Measurements from ENCODE around the gene LMNA.
A peak's percentile ranks its signal among the peaks of the same experiment; 100 is the strongest.

Gene LMNA

DNA sequence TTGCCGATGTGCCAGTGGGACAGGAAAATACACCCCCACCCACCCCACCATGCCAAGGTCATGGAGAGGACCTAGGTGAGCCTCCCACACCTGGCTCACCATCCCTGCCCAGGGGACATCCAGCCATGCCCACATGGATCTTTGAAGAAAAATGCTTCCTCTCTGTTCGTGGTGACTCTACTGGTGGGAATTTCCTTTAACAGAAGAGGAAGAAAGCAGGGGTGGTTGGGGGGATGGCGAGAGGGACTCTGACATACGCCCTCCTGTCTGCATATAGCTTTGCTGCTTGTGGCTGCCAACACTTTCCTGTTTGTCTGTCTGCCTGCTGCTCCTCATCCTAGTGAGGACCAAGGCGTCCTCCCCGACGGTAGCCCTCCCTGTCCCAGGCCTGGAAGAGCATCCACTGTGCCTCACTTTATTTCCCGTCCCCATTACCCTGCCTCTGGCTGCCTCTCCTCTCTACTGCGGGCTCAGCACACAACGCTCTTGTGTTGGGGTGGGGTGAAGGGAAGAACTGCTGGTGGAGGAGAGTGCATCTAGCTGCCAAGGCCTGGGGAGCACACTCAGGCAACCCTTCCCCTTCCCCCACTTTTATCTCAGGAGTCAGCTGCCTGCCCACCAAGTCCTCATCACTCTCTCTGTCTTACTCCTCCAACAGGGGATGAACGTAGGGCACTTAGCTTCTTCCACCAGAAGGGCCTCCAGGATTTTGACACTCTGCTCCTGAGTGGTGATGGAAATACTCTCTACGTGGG, 41.4 kb downstream of the LMNA start:
- no peak for DNase-seq (ENCODE audit: low read depth in 1 of 2, low spot score in 1 of 2)
- TF ChIP-seq, protein P1, sequence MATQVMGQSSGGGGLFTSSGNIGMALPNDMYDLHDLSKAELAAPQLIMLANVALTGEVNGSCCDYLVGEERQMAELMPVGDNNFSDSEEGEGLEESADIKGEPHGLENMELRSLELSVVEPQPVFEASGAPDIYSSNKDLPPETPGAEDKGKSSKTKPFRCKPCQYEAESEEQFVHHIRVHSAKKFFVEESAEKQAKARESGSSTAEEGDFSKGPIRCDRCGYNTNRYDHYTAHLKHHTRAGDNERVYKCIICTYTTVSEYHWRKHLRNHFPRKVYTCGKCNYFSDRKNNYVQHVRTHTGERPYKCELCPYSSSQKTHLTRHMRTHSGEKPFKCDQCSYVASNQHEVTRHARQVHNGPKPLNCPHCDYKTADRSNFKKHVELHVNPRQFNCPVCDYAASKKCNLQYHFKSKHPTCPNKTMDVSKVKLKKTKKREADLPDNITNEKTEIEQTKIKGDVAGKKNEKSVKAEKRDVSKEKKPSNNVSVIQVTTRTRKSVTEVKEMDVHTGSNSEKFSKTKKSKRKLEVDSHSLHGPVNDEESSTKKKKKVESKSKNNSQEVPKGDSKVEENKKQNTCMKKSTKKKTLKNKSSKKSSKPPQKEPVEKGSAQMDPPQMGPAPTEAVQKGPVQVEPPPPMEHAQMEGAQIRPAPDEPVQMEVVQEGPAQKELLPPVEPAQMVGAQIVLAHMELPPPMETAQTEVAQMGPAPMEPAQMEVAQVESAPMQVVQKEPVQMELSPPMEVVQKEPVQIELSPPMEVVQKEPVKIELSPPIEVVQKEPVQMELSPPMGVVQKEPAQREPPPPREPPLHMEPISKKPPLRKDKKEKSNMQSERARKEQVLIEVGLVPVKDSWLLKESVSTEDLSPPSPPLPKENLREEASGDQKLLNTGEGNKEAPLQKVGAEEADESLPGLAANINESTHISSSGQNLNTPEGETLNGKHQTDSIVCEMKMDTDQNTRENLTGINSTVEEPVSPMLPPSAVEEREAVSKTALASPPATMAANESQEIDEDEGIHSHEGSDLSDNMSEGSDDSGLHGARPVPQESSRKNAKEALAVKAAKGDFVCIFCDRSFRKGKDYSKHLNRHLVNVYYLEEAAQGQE (IDR thresholded peaks at IDR 0.05; ENCODE audit: insufficient replicate concordance, low read depth): no peak
- no peak for TF ChIP-seq GABPA (IDR thresholded peaks at IDR 0.05; ENCODE audit: low read depth)
- no peak for TF ChIP-seq SPI1 (IDR thresholded peaks at IDR 0.05; ENCODE audit: borderline replicate concordance, low read depth)

DNA sequence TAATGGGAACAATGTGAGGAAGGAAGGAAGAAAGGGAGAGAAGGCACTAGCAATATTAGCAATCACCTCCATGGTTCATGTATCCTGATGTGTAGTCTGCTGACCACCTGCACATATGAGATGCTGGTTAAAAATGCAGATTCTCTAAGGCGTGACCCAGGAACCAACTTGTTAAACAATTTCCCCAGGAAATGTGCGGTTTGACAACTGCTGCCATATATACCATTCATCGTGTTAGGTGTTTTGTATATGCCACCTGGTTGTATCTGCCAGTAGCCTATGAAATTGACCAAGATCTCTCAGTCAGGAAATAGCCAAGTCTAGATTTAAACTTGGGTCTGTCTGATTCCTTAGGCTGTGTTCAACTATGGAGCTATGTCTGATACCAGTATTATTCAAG, 43.0 kb downstream of the LMNA start:
- TF ChIP-seq, protein P1 (IDR thresholded peaks at IDR 0.05; ENCODE audit: insufficient replicate concordance, low read depth): no peak
- no peak for TF ChIP-seq POLR2AphosphoS5 (IDR thresholded peaks at IDR 0.05; ENCODE audit: low read depth)
- no peak for TF ChIP-seq SPI1 (IDR thresholded peaks at IDR 0.05; ENCODE audit: borderline replicate concordance, low read depth)
- H3K4me3 ChIP-seq (replicated peaks; ENCODE audit: insufficient read depth, low read length): no peak overlapping the region
- no peaks in the 10 kb centered on the region for H3K27me3 ChIP-seq (ENCODE audit: insufficient read depth, poor library complexity, severe bottlenecking)
- no peak for DNase-seq (ENCODE audit: low read depth in 1 of 2, low spot score in 1 of 2)
- H3K27ac ChIP-seq (replicated peaks): no peak overlapping the region

More for the DNA sequence above, 41.4 kb downstream of the LMNA start:
- Histone ChIP-seq H3K27ac (replicated peaks) (no peak overlapping the region; the same call in 1 of the 2 replicates), H3K4me3 (replicated peaks; ENCODE audit: insufficient read depth, low read length) (peak overlapping the region; percentile 75), H3K27me3 (ENCODE audit: insufficient read depth, poor library complexity, severe bottlenecking) (no peaks in the 10 kb centered on the region)

DNA sequence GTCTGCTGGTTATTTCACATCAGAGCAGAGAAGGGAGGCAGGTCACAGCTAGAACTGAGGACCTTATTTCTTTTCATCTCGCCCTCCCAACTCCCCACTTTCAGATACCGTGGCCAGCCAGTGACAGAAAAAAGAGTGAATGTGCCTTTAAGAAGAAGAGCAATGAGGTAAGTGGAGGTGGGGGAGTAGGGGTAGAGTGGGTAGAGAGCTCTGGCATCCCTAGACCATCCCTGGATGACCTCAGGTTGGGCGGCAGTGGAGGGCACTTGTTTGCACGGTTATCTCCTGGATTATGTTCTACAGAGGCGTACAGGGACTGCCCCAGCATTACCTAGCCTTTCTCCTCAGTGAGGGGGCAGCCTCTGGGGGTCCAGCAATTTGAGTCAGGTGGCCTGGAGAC, 43.5 kb downstream of the LMNA start:
- no peak overlapping the region for H3K4me3 ChIP-seq (replicated peaks; ENCODE audit: insufficient read depth, low read length)
- DNase-seq (ENCODE audit: low read depth in 1 of 2, low spot score in 1 of 2): no peak
- H3K27ac ChIP-seq (replicated peaks): no peak overlapping the region
- TF ChIP-seq, protein P2, sequence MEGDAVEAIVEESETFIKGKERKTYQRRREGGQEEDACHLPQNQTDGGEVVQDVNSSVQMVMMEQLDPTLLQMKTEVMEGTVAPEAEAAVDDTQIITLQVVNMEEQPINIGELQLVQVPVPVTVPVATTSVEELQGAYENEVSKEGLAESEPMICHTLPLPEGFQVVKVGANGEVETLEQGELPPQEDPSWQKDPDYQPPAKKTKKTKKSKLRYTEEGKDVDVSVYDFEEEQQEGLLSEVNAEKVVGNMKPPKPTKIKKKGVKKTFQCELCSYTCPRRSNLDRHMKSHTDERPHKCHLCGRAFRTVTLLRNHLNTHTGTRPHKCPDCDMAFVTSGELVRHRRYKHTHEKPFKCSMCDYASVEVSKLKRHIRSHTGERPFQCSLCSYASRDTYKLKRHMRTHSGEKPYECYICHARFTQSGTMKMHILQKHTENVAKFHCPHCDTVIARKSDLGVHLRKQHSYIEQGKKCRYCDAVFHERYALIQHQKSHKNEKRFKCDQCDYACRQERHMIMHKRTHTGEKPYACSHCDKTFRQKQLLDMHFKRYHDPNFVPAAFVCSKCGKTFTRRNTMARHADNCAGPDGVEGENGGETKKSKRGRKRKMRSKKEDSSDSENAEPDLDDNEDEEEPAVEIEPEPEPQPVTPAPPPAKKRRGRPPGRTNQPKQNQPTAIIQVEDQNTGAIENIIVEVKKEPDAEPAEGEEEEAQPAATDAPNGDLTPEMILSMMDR (IDR thresholded peaks at IDR 0.05; ENCODE audit: insufficient read depth, low read length): no peak
- TF ChIP-seq, protein P1 (IDR thresholded peaks at IDR 0.05; ENCODE audit: insufficient replicate concordance, low read depth): no peak
- TF ChIP-seq POLR2AphosphoS5 (IDR thresholded peaks at IDR 0.05; ENCODE audit: low read depth) (no peak), GABPA (IDR thresholded peaks at IDR 0.05; ENCODE audit: low read depth) (no peak), SPI1 (IDR thresholded peaks at IDR 0.05; ENCODE audit: borderline replicate concordance, low read depth) (no peak)
- no peaks in the 10 kb centered on the region for H3K27me3 ChIP-seq (ENCODE audit: insufficient read depth, poor library complexity, severe bottlenecking)

DNA sequence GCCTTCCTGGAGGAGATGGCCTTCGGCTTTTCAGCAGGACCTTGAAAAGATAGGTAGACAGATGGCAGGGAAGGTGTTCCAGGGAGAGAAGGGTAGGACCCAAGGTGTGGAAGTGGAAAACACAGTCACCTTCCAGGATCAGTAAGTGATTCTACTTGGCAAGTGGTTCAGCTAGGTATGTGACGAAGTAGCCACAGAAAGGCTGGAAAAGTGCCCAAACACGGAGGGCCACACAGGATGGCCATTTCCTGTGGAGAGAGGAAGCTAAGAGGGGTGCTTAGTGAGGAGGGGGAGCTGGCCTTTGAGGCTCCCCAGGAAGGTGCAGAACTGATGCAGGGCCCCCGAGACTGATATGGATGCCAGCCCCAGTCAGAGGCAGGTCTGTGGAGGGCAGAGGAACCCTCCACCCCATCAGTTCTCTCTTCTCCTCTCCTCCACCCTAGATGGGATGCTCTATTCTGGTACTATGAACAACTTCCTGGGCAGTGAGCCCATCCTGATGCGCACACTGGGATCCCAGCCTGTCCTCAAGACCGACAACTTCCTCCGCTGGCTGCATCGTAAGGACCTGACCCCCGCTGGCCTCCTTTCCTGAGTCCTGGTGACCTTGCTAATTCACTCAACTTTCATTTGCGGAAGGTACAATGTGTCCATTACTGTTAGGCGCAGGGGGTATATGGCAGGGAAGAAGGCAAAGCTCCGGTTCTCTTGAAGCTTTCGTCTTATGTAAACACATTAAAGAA, 45.7 kb downstream of the LMNA start:
- Histone ChIP-seq H3K27ac (replicated peaks) (no peak overlapping the region), H3K27me3 (ENCODE audit: insufficient read depth, poor library complexity, severe bottlenecking) (no peaks in the 10 kb centered on the region), H3K4me3 (replicated peaks; ENCODE audit: insufficient read depth, low read length) (no peak overlapping the region)
- DNase-seq (ENCODE audit: low read depth in 1 of 2, low spot score in 1 of 2): no peak
- TF ChIP-seq, protein P1 (IDR thresholded peaks at IDR 0.05; ENCODE audit: insufficient replicate concordance, low read depth): no peak
- TF ChIP-seq SPI1 (IDR thresholded peaks at IDR 0.05; ENCODE audit: borderline replicate concordance, low read depth) (no peak), POLR2AphosphoS5 (IDR thresholded peaks at IDR 0.05; ENCODE audit: low read depth) (no peak), GABPA (IDR thresholded peaks at IDR 0.05; ENCODE audit: low read depth) (no peak)
- TF ChIP-seq, protein P2 (IDR thresholded peaks at IDR 0.05; ENCODE audit: insufficient read depth, low read length): no peak
